Tibial nerve (tissue), 3 donors: ENCODE data around the gene KRTAP10-3.

Experiments
- CTCF ChIP-seq, 5 experiments: fragments of 200-600 bp in 3 of 5; fragments of 450-650 bp in 2 of 5; sonication (generic) in 3 of 5; IDR thresholded peaks; one replicate each; pipeline ENCODE4 v1.5.1; 2016 to 2019; ENCODE audit warnings: antibody characterized with exemption in 5 of 5, mild to moderate bottlenecking in 3 of 5, moderate library complexity in 2 of 5
- POLR2A ChIP-seq, 2 donors: fragments of 450-650 bp; IDR thresholded peaks; one replicate each; pipeline ENCODE4 v1.6.1; 2017; ENCODE audit warnings: antibody characterized with exemption in 2 of 2, mild to moderate bottlenecking in 2 of 2, moderate library complexity in 2 of 2

GRCh38 chr21:44592446-44593311 is 34.1 kb upstream of the KRTAP10-3 start, which contains the start of gene KRTAP10-6:
- TF ChIP-seq CTCF (IDR thresholded peaks at IDR 0.05) (no peak), POLR2A (IDR thresholded peaks at IDR 0.05) (no peak)
